Measurements from ENCODE around the gene CC2D1B. TPM values are rescaled to one million over a fixed set of nuclear protein-coding genes. Genes with fewer than 3 reads are reported as not detected.

Gene CC2D1B, protein sequence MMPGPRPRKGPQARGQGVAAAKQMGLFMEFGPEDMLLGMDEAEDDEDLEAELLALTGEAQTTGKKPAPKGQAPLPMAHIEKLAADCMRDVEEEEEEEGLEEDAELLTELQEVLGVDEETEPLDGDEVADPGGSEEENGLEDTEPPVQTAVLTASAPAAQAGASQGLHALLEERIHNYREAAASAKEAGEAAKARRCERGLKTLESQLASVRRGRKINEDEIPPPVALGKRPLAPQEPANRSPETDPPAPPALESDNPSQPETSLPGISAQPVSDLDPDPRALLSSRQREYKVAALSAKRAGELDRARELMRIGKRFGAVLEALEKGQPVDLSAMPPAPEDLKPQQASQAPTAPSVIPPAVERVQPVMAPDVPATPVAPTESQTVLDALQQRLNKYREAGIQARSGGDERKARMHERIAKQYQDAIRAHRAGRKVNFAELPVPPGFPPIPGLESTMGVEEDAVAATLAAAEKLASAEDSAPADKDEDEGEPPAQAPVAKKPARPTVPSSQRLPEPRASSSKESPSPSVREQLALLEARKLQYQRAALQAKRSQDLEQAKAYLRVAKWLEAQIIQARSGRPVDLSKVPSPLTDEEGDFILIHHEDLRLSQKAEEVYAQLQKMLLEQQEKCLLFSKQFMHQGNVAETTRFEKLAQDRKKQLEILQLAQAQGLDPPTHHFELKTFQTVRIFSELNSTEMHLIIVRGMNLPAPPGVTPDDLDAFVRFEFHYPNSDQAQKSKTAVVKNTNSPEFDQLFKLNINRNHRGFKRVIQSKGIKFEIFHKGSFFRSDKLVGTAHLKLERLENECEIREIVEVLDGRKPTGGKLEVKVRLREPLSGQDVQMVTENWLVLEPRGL
- total RNA-seq (2021) (12.8 to 22.6 TPM (median 14.9 TPM) in 3 replicates), Bru-seq, nascent RNA (percentile 65 among the genes with signal in this experiment)
- long read RNA-seq, experiment 1, transcript CC2D1B-201 (25 exons, 3,377 nt), result major isoform, 13 of 37 reads
- long read RNA-seq, experiment 1, partial matches to known transcripts, result 8 of 37 reads
- long read RNA-seq, experiment 1, other reads (novel, unspliced or antisense), result 16 of 37 reads
- long read RNA-seq, experiment 2, partial matches to known transcripts, result 3 of 11 reads
- long read RNA-seq, experiment 2, other reads (novel, unspliced or antisense), result 8 of 11 reads
- long read RNA-seq, experiment 3, result 0 reads

DNA sequence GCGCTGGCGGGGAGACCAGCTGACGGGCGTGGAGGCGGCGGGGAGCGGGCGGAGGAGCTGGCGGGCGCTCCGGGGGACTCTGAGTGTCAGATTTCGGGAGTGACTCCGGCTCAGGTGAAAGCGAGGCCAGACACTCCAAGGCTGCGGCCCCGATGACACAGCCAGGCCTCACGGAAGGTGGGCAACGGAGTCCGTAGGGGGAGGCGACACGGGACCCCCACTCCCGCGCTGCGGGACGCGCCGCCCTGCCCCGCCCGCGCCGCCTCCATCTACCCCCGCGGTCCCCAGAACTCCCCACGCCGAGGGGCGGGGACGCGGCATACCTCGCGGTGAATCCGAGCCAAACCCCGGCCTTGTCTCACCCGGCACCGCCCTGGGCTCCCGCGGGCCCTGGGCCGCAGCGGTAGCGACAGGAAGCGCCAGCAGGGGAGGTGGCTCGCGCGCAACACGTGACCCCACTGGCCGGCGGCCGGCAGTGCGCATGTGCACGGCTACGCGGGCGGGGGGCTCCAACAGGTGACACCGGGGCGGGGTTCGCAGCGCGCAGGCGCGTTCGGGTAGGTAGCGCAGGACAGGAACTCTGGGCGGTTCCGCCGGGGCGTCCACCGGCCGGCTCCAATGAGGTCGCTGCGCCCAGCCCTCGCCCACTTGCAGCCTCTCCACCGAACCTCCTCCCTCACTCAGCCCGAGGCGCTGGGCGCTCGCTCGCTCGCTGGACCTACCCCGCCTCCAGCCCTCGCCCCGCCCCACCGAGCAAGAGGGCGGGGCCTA lies at the start of gene CC2D1B:
Gene CC2D1B, minus strand, starts transcription at position 460 of the 771 bp plus-strand sequence. CDS start 1,585 bp downstream, outside the sequence.
- H3K36me3 Mint-ChIP-seq, result peaks cover 26% of the 10 kb centered on the region
- POLR2A ChIA-PET, result interaction anchor here (0.6 to 2.4 kb wide), 4 partner anchors 14 to 267 kb away, joined by 3 to 10 read pairs (median 6); partner anchors contain the start of genes ORC1, PRPF38A and SHISAL2A
- DNase-seq (ENCODE audit: low spot score) (peak; percentile 99), ATAC-seq (peak; percentile 96)
- H3K4me3 Mint-ChIP-seq, result peak within 1 kb of the TSS; percentile 91
- H3K27ac Mint-ChIP-seq, result peak within 1 kb of the TSS; percentile 91
- CTCF ChIA-PET, result interaction anchor here (0.6 to 1.8 kb wide), 4 partner anchors 15 to 316 kb away, joined by 3 to 10 read pairs (median 5); no protein-coding TSS in a partner anchor
- H3K27me3 Mint-ChIP-seq (ENCODE audit: low read depth), result no peaks in the 10 kb centered on the region; the same call in 1 of the 2 replicates
- H3K9me3 Mint-ChIP-seq, result no peaks in the 10 kb centered on the region
- peaks cover 25% of the 10 kb centered on the region for H3K4me1 Mint-ChIP-seq
- TF ChIP-seq, protein P1, sequence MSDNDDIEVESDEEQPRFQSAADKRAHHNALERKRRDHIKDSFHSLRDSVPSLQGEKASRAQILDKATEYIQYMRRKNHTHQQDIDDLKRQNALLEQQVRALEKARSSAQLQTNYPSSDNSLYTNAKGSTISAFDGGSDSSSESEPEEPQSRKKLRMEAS (CRISPR knock-in tag; IDR thresholded peaks at IDR 0.05), result peak; percentile 93
- TF ChIP-seq SMAD4 (CRISPR knock-in tag; IDR thresholded peaks at IDR 0.05) (no peak), TP53 (CRISPR knock-in tag; IDR thresholded peaks at IDR 0.05) (peak; percentile 81; the same call in 1 of the 2 replicates), MYBL2 (CRISPR knock-in tag; IDR thresholded peaks at IDR 0.05) (peak; percentile 78; the same call in 1 of the 2 replicates), IRF2 (CRISPR knock-in tag; IDR thresholded peaks at IDR 0.05; ENCODE audit: borderline replicate concordance, low read depth) (no peak), ZNF423 (CRISPR knock-in tag; IDR thresholded peaks at IDR 0.05) (peak; percentile 54), NR1H2 (CRISPR knock-in tag; IDR thresholded peaks at IDR 0.05) (no peak), NFYB (CRISPR knock-in tag; conservative IDR thresholded peaks at IDR 0.05; ENCODE audit: low read depth) (peak; percentile 8; the same call in 1 of the 2 replicates), TEAD1 (CRISPR knock-in tag; IDR thresholded peaks at IDR 0.05) (peak; percentile 66; the same call in 1 of the 2 replicates), ZNF416 (CRISPR knock-in tag; IDR thresholded peaks at IDR 0.05) (peak; percentile 43; the same call in 1 of the 2 replicates), CREB1 (CRISPR knock-in tag; IDR thresholded peaks at IDR 0.05) (0 out of 2 replicates have a peak, but pooled peaks have one; percentile 61), ETV6 (CRISPR knock-in tag; IDR thresholded peaks at IDR 0.05) (0 out of 2 replicates have a peak, but pooled peaks have one; percentile 28), KAT7 (CRISPR knock-in tag; IDR thresholded peaks at IDR 0.05; ENCODE audit: borderline replicate concordance) (peak; percentile 58; the same call in 1 of the 2 replicates), PRRX2 (CRISPR knock-in tag; IDR thresholded peaks at IDR 0.05) (no peak)
- TF ChIP-seq, protein P2, sequence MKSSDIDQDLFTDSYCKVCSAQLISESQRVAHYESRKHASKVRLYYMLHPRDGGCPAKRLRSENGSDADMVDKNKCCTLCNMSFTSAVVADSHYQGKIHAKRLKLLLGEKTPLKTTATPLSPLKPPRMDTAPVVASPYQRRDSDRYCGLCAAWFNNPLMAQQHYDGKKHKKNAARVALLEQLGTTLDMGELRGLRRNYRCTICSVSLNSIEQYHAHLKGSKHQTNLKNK (CRISPR knock-in tag; IDR thresholded peaks at IDR 0.05), result no peak
- TF ChIP-seq, protein P3, sequence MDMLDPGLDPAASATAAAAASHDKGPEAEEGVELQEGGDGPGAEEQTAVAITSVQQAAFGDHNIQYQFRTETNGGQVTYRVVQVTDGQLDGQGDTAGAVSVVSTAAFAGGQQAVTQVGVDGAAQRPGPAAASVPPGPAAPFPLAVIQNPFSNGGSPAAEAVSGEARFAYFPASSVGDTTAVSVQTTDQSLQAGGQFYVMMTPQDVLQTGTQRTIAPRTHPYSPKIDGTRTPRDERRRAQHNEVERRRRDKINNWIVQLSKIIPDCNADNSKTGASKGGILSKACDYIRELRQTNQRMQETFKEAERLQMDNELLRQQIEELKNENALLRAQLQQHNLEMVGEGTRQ (CRISPR knock-in tag; IDR thresholded peaks at IDR 0.05), result peak; percentile 100
- TF ChIP-seq, protein P4, sequence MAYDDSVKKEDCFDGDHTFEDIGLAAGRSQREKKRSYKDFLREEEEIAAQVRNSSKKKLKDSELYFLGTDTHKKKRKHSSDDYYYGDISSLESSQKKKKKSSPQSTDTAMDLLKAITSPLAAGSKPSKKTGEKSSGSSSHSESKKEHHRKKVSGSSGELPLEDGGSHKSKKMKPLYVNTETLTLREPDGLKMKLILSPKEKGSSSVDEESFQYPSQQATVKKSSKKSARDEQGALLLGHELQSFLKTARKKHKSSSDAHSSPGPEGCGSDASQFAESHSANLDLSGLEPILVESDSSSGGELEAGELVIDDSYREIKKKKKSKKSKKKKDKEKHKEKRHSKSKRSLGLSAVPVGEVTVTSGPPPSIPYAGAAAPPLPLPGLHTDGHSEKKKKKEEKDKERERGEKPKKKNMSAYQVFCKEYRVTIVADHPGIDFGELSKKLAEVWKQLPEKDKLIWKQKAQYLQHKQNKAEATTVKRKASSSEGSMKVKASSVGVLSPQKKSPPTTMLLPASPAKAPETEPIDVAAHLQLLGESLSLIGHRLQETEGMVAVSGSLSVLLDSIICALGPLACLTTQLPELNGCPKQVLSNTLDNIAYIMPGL (CRISPR knock-in tag; IDR thresholded peaks at IDR 0.05), result peak; percentile 84; the same call in 1 of the 2 replicates
- TF ChIP-seq, protein P5, sequence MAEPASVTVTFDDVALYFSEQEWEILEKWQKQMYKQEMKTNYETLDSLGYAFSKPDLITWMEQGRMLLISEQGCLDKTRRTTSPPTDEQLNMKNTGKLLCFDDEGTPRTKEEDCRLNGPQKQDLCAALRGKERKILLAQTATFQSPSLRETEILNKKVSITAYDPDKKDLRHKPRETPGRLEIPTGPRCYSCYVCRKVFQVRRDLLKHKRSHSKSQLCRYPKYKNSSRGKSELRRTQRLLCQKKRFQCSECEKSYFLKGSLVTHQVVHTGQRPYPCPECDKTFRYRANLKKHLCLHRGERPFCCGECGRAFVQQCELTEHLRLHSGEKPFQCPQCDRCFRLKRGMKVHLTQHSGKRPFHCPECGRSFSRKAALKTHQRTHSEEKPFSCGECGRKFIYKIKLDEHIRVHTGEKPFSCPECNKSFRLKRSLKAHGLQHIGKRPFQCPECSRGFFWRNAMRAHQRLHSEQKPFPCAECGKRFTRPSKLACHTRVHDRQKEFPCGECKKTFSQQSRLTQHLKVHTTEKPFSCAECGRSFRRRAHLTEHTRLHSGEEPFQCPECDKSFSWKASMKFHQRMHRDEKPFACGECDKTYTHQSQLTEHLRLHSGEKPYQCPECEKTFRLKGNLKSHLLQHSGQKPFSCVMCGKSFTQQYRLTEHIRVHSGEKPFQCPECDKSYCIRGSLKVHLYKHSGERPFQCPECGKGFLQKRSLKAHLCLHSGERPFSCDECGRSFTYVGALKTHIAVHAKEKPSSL (CRISPR knock-in tag; conservative IDR thresholded peaks at IDR 0.05), result no peak
- TF ChIP-seq, protein P6, sequence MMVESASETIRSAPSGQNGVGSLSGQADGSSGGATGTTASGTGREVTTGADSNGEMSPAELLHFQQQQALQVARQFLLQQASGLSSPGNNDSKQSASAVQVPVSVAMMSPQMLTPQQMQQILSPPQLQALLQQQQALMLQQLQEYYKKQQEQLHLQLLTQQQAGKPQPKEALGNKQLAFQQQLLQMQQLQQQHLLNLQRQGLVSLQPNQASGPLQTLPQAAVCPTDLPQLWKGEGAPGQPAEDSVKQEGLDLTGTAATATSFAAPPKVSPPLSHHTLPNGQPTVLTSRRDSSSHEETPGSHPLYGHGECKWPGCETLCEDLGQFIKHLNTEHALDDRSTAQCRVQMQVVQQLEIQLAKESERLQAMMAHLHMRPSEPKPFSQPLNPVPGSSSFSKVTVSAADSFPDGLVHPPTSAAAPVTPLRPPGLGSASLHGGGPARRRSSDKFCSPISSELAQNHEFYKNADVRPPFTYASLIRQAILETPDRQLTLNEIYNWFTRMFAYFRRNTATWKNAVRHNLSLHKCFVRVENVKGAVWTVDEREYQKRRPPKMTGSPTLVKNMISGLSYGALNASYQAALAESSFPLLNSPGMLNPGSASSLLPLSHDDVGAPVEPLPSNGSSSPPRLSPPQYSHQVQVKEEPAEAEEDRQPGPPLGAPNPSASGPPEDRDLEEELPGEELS (CRISPR knock-in tag; IDR thresholded peaks at IDR 0.05), result peak; percentile 70
- TF ChIP-seq, protein P7, sequence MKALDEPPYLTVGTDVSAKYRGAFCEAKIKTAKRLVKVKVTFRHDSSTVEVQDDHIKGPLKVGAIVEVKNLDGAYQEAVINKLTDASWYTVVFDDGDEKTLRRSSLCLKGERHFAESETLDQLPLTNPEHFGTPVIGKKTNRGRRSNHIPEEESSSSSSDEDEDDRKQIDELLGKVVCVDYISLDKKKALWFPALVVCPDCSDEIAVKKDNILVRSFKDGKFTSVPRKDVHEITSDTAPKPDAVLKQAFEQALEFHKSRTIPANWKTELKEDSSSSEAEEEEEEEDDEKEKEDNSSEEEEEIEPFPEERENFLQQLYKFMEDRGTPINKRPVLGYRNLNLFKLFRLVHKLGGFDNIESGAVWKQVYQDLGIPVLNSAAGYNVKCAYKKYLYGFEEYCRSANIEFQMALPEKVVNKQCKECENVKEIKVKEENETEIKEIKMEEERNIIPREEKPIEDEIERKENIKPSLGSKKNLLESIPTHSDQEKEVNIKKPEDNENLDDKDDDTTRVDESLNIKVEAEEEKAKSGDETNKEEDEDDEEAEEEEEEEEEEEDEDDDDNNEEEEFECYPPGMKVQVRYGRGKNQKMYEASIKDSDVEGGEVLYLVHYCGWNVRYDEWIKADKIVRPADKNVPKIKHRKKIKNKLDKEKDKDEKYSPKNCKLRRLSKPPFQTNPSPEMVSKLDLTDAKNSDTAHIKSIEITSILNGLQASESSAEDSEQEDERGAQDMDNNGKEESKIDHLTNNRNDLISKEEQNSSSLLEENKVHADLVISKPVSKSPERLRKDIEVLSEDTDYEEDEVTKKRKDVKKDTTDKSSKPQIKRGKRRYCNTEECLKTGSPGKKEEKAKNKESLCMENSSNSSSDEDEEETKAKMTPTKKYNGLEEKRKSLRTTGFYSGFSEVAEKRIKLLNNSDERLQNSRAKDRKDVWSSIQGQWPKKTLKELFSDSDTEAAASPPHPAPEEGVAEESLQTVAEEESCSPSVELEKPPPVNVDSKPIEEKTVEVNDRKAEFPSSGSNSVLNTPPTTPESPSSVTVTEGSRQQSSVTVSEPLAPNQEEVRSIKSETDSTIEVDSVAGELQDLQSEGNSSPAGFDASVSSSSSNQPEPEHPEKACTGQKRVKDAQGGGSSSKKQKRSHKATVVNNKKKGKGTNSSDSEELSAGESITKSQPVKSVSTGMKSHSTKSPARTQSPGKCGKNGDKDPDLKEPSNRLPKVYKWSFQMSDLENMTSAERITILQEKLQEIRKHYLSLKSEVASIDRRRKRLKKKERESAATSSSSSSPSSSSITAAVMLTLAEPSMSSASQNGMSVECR (CRISPR knock-in tag; IDR thresholded peaks at IDR 0.05; ENCODE audit: borderline replicate concordance), result peak; percentile 86

All from WTC11 (cell line).